Coronary artery (tissue), 2 donors: ENCODE measurements around the gene GYG2.

Experiments
- DNase-seq: peaks from one replicate; pipeline ENCODE4 v3.0.0-alpha.2; 2017; ENCODE audit warnings: low spot score
- H3K27ac ChIP-seq, 2 donors: fragments of 200-600 bp; sonication (generic); one replicate each; pipeline ENCODE4 v1.5.1; 2016 to 2019
- H3K4me3 ChIP-seq: fragments of 200-600 bp; sonication (generic); 2 replicates; pipeline ENCODE4 v1.5.1; 2016; ENCODE audit warnings: mild to moderate bottlenecking, moderate library complexity
- TF ChIP-seq, protein P1 (sequence below): fragments of 200-600 bp; sonication (generic); IDR thresholded peaks from one replicate; pipeline ENCODE4 v1.5.1; 2019; ENCODE audit warnings: antibody characterized with exemption

Gene GYG2

DNA sequence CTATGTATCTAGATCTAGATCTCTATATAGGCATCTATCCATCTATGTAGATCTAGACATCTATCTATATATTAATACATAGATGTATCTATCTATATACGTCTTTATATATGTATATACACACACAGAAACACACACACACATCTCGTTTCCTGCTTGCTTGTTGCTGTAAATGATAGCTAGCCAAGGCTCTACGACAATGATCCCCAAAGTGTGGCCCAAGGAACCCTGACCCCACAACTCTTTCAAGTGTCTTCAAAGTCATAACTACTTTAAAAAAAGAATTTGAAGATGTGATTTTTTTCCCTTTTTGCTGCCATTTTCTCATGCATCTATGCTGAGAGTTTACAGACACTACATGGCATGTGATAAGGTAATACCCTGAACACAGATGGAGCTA is 28.8 kb downstream of the GYG2 start:
- H3K4me3 ChIP-seq, result no peak overlapping the region
- H3K27ac ChIP-seq, result no peak overlapping the region
- TF ChIP-seq, protein P1, sequence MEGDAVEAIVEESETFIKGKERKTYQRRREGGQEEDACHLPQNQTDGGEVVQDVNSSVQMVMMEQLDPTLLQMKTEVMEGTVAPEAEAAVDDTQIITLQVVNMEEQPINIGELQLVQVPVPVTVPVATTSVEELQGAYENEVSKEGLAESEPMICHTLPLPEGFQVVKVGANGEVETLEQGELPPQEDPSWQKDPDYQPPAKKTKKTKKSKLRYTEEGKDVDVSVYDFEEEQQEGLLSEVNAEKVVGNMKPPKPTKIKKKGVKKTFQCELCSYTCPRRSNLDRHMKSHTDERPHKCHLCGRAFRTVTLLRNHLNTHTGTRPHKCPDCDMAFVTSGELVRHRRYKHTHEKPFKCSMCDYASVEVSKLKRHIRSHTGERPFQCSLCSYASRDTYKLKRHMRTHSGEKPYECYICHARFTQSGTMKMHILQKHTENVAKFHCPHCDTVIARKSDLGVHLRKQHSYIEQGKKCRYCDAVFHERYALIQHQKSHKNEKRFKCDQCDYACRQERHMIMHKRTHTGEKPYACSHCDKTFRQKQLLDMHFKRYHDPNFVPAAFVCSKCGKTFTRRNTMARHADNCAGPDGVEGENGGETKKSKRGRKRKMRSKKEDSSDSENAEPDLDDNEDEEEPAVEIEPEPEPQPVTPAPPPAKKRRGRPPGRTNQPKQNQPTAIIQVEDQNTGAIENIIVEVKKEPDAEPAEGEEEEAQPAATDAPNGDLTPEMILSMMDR, result no peak
- no peak for DNase-seq

DNA sequence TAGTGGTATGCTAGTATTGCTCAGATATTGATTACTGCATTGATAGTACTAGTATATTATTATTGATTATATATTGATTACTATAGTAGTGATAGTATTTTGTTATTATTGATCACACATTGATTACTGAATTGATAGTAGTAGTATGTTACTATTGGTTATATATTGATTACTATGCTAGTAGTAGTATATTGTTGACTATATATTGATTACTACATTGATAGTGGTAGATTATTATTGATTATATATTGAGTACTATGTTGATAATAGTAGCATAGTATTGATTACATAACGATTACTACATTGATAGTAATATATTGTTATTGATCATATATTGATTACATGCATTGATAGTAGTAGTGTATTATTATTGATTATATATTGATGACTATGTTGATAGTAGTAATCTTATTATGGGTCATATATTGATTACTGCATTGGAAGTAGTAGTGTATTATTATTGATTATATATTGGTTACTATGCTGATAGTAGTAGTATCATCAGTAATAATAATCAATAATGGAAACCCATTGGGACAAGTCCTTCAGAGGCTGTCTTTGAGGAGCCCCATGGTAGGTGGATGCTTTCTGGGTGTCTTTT is 30.6 kb downstream of the GYG2 start:
- Histone ChIP-seq H3K27ac (no peak overlapping the region), H3K4me3 (no peak overlapping the region)
- TF ChIP-seq, protein P1, result no peak
- DNase-seq, result no peak

DNA sequence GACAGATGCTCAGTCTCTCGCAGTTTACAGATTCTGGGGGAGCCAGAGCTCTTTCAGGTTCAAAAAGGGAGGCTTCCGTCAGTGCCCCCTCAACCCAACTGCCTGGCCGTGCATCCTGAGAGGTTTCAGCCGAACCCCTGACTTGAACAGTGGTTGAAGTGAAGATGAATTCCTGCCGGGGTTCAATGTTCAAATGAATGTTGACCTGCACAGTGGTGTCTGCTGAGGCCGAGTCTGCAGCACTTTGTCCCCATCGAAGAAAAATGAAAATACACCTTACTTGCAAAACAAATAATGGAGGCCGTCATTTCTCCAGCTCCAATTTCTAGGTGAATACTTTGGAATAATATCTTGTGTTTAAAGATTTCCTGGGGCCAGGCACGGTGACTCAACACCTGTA is 33.7 kb downstream of the GYG2 start:
- no peak for DNase-seq
- H3K27ac ChIP-seq, result no peak overlapping the region
- H3K4me3 ChIP-seq, result no peak overlapping the region
- TF ChIP-seq, protein P1, result no peak

DNA sequence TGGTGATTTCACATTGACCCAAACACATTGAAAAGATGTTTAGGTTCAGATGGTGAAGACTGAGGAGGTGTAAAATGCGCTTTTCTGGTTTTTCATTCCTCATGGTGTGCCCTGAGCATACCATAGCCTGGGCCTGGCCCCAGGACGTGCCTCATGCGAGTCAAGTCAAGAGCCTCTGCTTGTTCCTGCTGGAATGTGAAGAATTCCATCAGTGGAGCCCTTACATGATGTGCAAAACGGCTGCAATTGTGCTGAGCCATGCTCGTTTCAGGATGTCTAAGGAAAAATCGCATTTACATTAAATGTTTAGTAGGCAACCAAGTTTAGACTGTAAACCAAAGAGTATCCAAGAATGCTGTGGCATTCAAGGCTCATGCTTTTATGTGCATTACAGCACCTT is 34.9 kb downstream of the GYG2 start:
- no peak overlapping the region for H3K4me3 ChIP-seq
- DNase-seq, result no peak
- TF ChIP-seq, protein P1, result no peak
- no peak overlapping the region for H3K27ac ChIP-seq

DNA sequence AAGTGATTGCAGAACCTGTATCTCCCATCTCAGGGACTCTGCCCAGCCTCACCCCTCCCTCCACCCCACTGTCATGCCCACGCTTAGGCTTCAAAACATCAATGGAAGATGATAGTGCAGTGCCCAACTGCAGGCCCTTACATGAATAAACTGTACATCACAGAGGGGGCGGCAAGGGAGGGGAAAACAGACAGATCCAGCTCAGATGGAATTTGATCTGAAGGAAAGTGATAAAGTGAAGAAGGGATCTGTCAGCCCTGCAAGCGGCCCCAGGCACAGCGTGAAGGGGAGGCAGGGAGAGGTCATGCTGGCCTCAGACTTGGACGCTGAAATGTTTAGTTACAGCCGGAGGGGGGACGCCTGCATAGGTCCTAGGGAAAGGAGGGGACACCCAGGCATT is 38.5 kb downstream of the GYG2 start:
- TF ChIP-seq, protein P1, result no peak
- no peak overlapping the region for H3K27ac ChIP-seq
- DNase-seq, result no peak
- H3K4me3 ChIP-seq, result no peak overlapping the region

DNA sequence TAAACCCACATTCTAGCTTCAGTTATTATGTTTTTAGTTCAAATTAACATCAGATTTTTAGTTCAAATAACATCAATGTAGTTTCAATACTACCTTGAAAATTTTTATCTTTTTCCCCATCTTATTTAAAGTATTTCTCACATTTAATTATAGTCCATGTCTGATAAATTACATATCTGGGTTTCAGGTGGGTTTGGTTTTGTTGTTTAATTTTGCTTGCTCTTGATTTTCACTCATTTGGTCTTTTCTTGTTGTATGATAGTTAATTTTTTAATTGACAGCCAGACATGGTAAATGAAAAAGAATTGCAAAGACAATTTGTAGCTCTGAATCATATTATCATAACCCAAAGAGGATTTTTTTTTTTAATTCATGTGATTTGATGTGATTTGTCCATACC is 41.9 kb downstream of the GYG2 start:
- no peak for DNase-seq
- H3K27ac ChIP-seq, result no peak overlapping the region
- TF ChIP-seq, protein P1, result no peak
- no peak overlapping the region for H3K4me3 ChIP-seq

DNA sequence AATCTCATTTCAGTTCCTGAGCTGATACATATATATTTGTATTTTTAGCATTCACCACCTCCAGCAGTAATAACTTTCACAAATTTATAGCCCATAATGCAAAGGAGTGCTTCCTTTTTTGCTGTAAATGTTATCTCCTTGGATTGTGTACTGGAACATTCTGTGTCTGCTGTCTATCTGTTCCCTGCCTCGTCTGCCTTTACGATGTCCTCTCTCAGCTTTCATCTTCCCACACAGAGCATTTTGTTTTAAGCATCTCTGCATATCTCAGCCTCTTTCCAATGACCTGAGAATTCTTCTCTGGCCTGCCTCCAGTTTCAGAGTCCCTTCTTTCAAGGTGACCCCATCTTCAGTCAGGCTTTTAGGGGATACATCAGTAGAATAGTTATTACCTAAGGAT is 43.1 kb downstream of the GYG2 start:
- H3K27ac ChIP-seq, result no peak overlapping the region
- H3K4me3 ChIP-seq, result no peak overlapping the region
- no peak for DNase-seq
- TF ChIP-seq, protein P1, result no peak
